Gastroesophageal sphincter (tissue), 3 donors: ENCODE data around the gene SEPTIN7.

Experiments used
- EP300 ChIP-seq: sonication (generic); formaldehyde crosslinking; IDR thresholded peaks from one replicate; pipeline ENCODE4 v1.6.1; 2017; ENCODE audit warnings: antibody characterized with exemption, mild to moderate bottlenecking
- POLR2AphosphoS5 ChIP-seq: sonication (generic); formaldehyde crosslinking; IDR thresholded peaks from one replicate; pipeline ENCODE4 v1.6.1; 2017; ENCODE audit warnings: antibody characterized with exemption
- TF ChIP-seq, protein P1 (sequence below), 4 experiments: fragments of 200-600 bp in 2 of 4; fragments of 450-650 bp in 2 of 4; sonication (generic) in 1 of 4; IDR thresholded peaks; one replicate each; pipeline ENCODE4 v1.5.1; 2017 to 2019; ENCODE audit warnings: antibody characterized with exemption in 4 of 4, mild to moderate bottlenecking in 2 of 4, moderate library complexity in 2 of 4

DNA sequence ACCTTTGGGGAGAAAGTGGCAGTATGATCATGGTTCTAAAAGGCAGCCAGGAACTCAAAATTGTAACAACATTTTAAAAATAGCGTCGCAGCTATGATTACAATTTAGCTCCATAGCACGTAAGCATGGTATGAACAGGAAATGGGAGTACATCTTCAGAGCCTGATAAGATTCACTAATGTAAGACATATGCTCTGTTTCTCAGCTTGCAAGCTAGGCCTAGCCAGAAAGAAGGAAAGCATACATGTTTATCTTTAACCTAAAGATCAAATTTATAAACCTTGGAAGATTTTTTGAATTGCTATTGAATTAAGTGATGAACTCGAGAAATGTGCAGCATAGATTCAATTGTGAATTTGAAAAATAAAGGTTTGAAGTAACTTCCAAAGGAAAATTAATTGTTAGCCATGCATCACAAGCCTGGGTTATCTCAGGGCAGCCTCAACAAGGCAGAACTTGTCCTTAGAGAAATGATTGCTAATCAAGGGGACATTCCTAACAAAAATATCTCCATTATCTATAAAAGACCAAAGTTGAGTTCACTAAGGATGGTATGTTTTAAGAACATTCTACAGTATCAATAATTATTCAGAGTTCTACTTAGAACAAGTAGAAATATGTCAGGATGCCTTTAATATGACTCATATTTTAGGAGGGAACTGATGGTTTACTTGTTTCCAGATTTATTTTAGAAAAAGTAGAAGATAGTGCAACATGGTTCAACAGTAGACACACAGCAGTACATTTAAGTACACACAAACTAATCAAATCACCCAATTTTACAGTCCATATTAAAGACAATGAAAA is 38.8 kb upstream of the SEPTIN7 start:
- TF ChIP-seq POLR2AphosphoS5 (no peak), EP300 (no peak)
- TF ChIP-seq, protein P1, sequence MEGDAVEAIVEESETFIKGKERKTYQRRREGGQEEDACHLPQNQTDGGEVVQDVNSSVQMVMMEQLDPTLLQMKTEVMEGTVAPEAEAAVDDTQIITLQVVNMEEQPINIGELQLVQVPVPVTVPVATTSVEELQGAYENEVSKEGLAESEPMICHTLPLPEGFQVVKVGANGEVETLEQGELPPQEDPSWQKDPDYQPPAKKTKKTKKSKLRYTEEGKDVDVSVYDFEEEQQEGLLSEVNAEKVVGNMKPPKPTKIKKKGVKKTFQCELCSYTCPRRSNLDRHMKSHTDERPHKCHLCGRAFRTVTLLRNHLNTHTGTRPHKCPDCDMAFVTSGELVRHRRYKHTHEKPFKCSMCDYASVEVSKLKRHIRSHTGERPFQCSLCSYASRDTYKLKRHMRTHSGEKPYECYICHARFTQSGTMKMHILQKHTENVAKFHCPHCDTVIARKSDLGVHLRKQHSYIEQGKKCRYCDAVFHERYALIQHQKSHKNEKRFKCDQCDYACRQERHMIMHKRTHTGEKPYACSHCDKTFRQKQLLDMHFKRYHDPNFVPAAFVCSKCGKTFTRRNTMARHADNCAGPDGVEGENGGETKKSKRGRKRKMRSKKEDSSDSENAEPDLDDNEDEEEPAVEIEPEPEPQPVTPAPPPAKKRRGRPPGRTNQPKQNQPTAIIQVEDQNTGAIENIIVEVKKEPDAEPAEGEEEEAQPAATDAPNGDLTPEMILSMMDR (IDR thresholded peaks at IDR 0.05), result no peak
